NCI-H128 (cell line): Measurements from ENCODE around the gene TMEM200A.

ENCODE experiments used
- DNase-seq: peaks from one replicate; lab custom pipeline; 2025; ENCODE audit not compliant: unreplicated experiment; lab: John Stamatoyannopoulos, UW

The TMEM200A gene

DNA sequence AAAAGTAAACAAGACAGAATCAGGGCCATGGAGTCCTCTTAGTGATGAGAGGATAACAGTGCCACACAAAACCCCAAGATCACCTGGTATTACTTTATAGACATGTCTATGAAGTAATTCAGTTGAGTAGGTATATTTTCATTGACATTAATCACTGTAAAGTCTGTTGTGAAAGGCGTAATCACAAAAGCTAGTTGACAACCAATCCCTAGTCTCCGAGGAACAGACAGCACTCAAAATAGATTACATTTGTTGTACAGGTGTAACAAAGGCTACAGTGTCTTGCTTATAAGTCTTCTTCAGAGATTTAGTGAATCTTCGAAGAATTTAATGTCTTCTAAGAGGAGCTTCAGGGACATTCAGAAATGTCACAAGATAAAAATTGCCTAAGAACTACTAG is 120.1 kb downstream of the TMEM200A start:
- no peak for DNase-seq

DNA sequence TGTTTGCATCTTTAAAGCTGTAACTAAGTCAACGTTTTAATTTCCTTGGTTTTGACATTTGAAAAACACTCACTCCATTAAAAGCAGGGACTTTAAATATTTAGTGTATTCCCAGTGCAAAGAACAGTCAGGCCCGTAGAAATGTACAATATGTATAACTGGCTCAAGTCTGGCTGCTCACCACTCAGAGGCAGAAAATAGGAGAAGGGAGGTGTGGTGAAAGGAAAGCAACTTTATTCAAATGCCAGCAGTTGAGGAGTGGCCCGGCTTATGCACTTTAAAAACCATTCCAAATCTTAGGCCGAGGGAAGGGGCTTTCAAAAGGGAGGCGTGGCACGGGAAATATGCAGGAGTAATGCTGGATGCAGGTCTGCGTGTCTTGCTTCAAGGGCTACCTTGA is 120.6 kb downstream of the TMEM200A start:
- no peak for DNase-seq

DNA sequence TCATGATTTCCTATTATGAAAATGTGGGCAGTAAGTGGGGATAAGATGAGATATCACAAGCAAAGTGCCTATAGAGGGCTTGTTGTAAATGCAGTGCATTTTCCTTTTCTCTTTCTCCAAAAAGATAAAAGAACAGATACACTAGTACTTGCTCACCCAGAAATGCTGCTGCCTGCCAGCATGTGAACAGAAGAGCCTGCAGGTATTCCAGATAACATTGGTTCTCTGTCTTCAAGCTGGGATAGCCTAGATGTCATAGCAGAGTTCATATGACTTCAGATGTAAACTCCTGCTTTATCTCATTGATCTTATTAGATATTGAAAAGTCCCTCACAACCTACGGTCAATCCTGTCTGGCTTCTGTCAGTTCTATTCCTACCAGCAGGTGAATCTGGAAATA is 123.7 kb downstream of the TMEM200A start:
- no peak for DNase-seq
